ENCODE results near the gene NRP2. TPM values are rescaled to one million over a fixed set of nuclear protein-coding genes. Genes with fewer than 3 reads are reported as not detected.

The NRP2 gene
- polyA plus RNA-seq, 2 of the 4 experiments (the other 2 are of a cell fraction), result 144 to 159 TPM

DNA sequence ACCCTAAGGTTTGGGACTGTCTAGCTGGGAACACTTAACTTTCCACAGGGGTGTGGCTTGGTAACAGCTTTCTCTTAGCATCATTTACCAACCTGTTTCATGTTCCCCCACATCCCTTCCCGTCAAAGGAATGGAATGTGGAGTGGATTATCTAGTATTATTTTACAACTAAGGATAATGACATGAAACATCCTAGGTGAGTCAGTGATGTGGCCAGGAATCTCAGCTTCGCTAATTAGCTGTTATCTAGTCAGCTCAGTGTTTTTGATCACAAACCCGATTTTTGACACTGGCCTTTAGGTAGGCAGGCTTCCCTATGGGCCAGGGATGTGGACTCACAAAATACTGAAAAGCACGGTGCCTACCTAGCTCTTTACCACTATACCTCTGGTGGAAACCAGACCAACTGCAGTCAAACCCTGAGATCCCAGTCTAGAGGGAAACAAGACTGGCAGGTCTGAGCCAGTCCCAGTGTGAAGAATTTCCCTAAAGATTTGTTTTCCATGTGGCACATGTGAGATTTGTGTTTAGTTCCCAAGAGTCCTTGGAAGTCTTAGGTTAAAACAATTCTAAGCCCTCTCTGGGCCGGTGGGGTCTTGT, 2.8 kb upstream of the NRP2 start (continued):
- TF ChIP-seq, protein P1, sequence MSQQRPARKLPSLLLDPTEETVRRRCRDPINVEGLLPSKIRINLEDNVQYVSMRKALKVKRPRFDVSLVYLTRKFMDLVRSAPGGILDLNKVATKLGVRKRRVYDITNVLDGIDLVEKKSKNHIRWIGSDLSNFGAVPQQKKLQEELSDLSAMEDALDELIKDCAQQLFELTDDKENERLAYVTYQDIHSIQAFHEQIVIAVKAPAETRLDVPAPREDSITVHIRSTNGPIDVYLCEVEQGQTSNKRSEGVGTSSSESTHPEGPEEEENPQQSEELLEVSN (IDR thresholded peaks at IDR 0.05; ENCODE audit: borderline replicate concordance, low read depth), result no peak
- TF ChIP-seq EP300 (IDR thresholded peaks at IDR 0.05) (no peak), GATA3 (IDR thresholded peaks at IDR 0.05; ENCODE audit: borderline replicate concordance) (no peak), RFX5 (IDR thresholded peaks at IDR 0.05) (no peak), BCL3 (IDR thresholded peaks at IDR 0.05) (no peak), RARB (CRISPR knock-in tag; IDR thresholded peaks at IDR 0.05) (no peak), SREBF2 (IDR thresholded peaks at IDR 0.05) (no peak)

- ChIA-PET POLR2A (no interaction called here), CTCF (interaction anchor here (0.6 to 6.1 kb wide), 5 partner anchors 8 to 1420 kb away, joined by 3 to 56 read pairs (median 5); no protein-coding TSS in a partner anchor)
- H3K4me2 ChIP-seq, result peak overlapping the region; percentile 88; the same call in 1 of the 3 replicates
- peak; percentile 72 to 77 for TF ChIP-seq RAD21 (conservative IDR thresholded peaks at IDR 0.05 in 1 of 2, IDR thresholded peaks at IDR 0.05 in 1 of 2)
- TF ChIP-seq SREBF2 (IDR thresholded peaks at IDR 0.05), result no peak
- no peak for TF ChIP-seq CBX8 (IDR thresholded peaks at IDR 0.05)
- TF ChIP-seq MAZ (IDR thresholded peaks at IDR 0.05; ENCODE audit: borderline replicate concordance, low read depth, low read length), result no peak
- no peak for TF ChIP-seq ZSCAN20 (CRISPR knock-in tag; IDR thresholded peaks at IDR 0.05)
- TF ChIP-seq KDM1A (IDR thresholded peaks at IDR 0.05; ENCODE audit: low read depth), result no peak
- TF ChIP-seq, protein P2, sequence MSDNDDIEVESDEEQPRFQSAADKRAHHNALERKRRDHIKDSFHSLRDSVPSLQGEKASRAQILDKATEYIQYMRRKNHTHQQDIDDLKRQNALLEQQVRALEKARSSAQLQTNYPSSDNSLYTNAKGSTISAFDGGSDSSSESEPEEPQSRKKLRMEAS (IDR thresholded peaks at IDR 0.05), result peak; percentile 40
- TF ChIP-seq JUN (IDR thresholded peaks at IDR 0.05), result no peak
- TF ChIP-seq POLR2A (IDR thresholded peaks at IDR 0.05; ENCODE audit: low read length), result no peak
- TF ChIP-seq REST (IDR thresholded peaks at IDR 0.05), result no peak
- no peak for TF ChIP-seq MAFK (IDR thresholded peaks at IDR 0.05; ENCODE audit: partially characterized antibody)
- TF ChIP-seq, protein P3, sequence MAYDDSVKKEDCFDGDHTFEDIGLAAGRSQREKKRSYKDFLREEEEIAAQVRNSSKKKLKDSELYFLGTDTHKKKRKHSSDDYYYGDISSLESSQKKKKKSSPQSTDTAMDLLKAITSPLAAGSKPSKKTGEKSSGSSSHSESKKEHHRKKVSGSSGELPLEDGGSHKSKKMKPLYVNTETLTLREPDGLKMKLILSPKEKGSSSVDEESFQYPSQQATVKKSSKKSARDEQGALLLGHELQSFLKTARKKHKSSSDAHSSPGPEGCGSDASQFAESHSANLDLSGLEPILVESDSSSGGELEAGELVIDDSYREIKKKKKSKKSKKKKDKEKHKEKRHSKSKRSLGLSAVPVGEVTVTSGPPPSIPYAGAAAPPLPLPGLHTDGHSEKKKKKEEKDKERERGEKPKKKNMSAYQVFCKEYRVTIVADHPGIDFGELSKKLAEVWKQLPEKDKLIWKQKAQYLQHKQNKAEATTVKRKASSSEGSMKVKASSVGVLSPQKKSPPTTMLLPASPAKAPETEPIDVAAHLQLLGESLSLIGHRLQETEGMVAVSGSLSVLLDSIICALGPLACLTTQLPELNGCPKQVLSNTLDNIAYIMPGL (CRISPR knock-in tag; IDR thresholded peaks at IDR 0.05; ENCODE audit: borderline replicate concordance), result no peak
- TF ChIP-seq RFX5 (IDR thresholded peaks at IDR 0.05), result no peak
- TF ChIP-seq RNF2 (IDR thresholded peaks at IDR 0.05; ENCODE audit: borderline replicate concordance, low read depth), result no peak
- TF ChIP-seq KDM5A (IDR thresholded peaks at IDR 0.05), result no peak
- TF ChIP-seq HOXB5 (CRISPR knock-in tag; IDR thresholded peaks at IDR 0.05), result no peak
- TF ChIP-seq CTCF (IDR thresholded peaks at IDR 0.05), result peak; percentile 86
- TF ChIP-seq MYC (IDR thresholded peaks at IDR 0.05; ENCODE audit: borderline replicate concordance, low read length), result no peak
- no peak for TF ChIP-seq EHF (CRISPR knock-in tag; IDR thresholded peaks at IDR 0.05)
- TF ChIP-seq EP300 (IDR thresholded peaks at IDR 0.05), result no peak
- no peak for TF ChIP-seq FOSB (CRISPR knock-in tag; IDR thresholded peaks at IDR 0.05)
- TF ChIP-seq SMC3 (IDR thresholded peaks at IDR 0.05), result peak; percentile 75
- TF ChIP-seq ZFP36 (IDR thresholded peaks at IDR 0.05; ENCODE audit: borderline replicate concordance, partially characterized antibody), result no peak
- no peak for TF ChIP-seq CEBPB (IDR thresholded peaks at IDR 0.05)
- peak; percentile 59 to 96 for DNase-seq (ENCODE audit: low read depth in 1 of 2, low spot score in 1 of 2)
- H3K4me3 ChIP-seq, result no peak overlapping the region
- FAIRE-seq, result peak; percentile 13
- 0% methylated on average over 3 of the region's 3 CpGs for WGBS (ENCODE audit: missing lambda C conversion rate)
- H3K27ac ChIP-seq, result peak overlapping the region; percentile 25 to 98; a peak in 4 of 6 replicates
- H3K4me1 ChIP-seq, result peaks cover 22% of the 10 kb centered on the region
- peak; percentile 56 to 81 for ATAC-seq
- no peaks in the 10 kb centered on the region for H3K9me3 ChIP-seq
These were observed 2.2 kb upstream of the NRP2 start for GRCh38 chr2:205680067-205680466.

All from A549 (cell line).